Measurements from ENCODE around the gene SIPA1. TPM values are rescaled to one million over a fixed set of nuclear protein-coding genes. Genes with fewer than 3 reads are reported as not detected.

The SIPA1 gene
- total and polyA plus RNA-seq, 2 of the 13 experiments (the other 11 are each of a cell fraction or from before 2014, with no cell fraction given), result 5.8 to 7.7 TPM

GRCh38 chr11:65662799-65663638, 25.1 kb downstream of the SIPA1 start, which contains the start of gene RELA (continued):
- TF ChIP-seq, protein P1, sequence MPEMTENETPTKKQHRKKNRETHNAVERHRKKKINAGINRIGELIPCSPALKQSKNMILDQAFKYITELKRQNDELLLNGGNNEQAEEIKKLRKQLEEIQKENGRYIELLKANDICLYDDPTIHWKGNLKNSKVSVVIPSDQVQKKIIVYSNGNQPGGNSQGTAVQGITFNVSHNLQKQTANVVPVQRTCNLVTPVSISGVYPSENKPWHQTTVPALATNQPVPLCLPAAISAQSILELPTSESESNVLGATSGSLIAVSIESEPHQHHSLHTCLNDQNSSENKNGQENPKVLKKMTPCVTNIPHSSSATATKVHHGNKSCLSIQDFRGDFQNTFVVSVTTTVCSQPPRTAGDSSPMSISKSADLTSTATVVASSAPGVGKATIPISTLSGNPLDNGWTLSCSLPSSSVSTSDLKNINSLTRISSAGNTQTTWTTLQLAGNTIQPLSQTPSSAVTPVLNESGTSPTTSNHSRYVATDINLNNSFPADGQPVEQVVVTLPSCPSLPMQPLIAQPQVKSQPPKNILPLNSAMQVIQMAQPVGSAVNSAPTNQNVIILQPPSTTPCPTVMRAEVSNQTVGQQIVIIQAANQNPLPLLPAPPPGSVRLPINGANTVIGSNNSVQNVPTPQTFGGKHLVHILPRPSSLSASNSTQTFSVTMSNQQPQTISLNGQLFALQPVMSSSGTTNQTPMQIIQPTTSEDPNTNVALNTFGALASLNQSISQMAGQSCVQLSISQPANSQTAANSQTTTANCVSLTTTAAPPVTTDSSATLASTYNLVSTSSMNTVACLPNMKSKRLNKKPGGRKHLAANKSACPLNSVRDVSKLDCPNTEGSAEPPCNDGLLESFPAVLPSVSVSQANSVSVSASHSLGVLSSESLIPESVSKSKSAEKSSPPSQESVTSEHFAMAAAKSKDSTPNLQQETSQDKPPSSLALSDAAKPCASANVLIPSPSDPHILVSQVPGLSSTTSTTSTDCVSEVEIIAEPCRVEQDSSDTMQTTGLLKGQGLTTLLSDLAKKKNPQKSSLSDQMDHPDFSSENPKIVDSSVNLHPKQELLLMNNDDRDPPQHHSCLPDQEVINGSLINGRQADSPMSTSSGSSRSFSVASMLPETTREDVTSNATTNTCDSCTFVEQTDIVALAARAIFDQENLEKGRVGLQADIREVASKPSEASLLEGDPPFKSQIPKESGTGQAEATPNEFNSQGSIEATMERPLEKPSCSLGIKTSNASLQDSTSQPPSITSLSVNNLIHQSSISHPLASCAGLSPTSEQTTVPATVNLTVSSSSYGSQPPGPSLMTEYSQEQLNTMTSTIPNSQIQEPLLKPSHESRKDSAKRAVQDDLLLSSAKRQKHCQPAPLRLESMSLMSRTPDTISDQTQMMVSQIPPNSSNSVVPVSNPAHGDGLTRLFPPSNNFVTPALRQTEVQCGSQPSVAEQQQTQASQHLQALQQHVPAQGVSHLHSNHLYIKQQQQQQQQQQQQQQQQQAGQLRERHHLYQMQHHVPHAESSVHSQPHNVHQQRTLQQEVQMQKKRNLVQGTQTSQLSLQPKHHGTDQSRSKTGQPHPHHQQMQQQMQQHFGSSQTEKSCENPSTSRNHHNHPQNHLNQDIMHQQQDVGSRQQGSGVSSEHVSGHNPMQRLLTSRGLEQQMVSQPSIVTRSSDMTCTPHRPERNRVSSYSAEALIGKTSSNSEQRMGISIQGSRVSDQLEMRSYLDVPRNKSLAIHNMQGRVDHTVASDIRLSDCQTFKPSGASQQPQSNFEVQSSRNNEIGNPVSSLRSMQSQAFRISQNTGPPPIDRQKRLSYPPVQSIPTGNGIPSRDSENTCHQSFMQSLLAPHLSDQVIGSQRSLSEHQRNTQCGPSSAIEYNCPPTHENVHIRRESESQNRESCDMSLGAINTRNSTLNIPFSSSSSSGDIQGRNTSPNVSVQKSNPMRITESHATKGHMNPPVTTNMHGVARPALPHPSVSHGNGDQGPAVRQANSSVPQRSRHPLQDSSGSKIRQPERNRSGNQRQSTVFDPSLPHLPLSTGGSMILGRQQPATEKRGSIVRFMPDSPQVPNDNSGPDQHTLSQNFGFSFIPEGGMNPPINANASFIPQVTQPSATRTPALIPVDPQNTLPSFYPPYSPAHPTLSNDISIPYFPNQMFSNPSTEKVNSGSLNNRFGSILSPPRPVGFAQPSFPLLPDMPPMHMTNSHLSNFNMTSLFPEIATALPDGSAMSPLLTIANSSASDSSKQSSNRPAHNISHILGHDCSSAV (CRISPR knock-in tag; IDR thresholded peaks at IDR 0.05; ENCODE audit: borderline replicate concordance), result no peak
- TF ChIP-seq KLF9 (CRISPR knock-in tag; IDR thresholded peaks at IDR 0.05; ENCODE audit: low read depth) (no peak; the same call in 1 of the 2 replicates), ZNF530 (CRISPR knock-in tag; IDR thresholded peaks at IDR 0.05; ENCODE audit: low read depth) (no peak), ZNF570 (CRISPR knock-in tag; IDR thresholded peaks at IDR 0.05; ENCODE audit: borderline replicate concordance) (no peak), ZNF251 (CRISPR knock-in tag; IDR thresholded peaks at IDR 0.05) (no peak), CBX5 (CRISPR knock-in tag; IDR thresholded peaks at IDR 0.05; ENCODE audit: borderline replicate concordance) (no peak), ZKSCAN8 (CRISPR knock-in tag; IDR thresholded peaks at IDR 0.05; ENCODE audit: borderline replicate concordance) (no peak), KDM4B (CRISPR knock-in tag; IDR thresholded peaks at IDR 0.05) (no peak), ZNF713 (CRISPR knock-in tag; IDR thresholded peaks at IDR 0.05) (0 out of 2 replicates have a peak, but pooled peaks have one; percentile 4), CCDC6 (CRISPR knock-in tag; IDR thresholded peaks at IDR 0.05) (no peak), ZFP37 (CRISPR knock-in tag; IDR thresholded peaks at IDR 0.05; ENCODE audit: borderline replicate concordance) (peak; percentile 23; the same call in 1 of the 2 replicates), ZSCAN25 (CRISPR knock-in tag; IDR thresholded peaks at IDR 0.05) (no peak), JUND (CRISPR knock-in tag; IDR thresholded peaks at IDR 0.05) (0 out of 2 replicates have a peak, but pooled peaks have one; percentile 14), ZNF615 (CRISPR knock-in tag; IDR thresholded peaks at IDR 0.05; ENCODE audit: borderline replicate concordance) (no peak), TEAD3 (CRISPR knock-in tag; optimal IDR thresholded peaks at IDR 0.05; ENCODE audit: borderline replicate concordance) (no peak), PLSCR1 (CRISPR knock-in tag; IDR thresholded peaks at IDR 0.05; ENCODE audit: borderline replicate concordance) (no peak), ZNF138 (CRISPR knock-in tag; IDR thresholded peaks at IDR 0.05; ENCODE audit: low read depth) (no peak)
- TF ChIP-seq, protein P2, sequence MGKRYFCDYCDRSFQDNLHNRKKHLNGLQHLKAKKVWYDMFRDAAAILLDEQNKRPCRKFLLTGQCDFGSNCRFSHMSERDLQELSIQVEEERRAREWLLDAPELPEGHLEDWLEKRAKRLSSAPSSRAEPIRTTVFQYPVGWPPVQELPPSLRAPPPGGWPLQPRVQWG (CRISPR knock-in tag; IDR thresholded peaks at IDR 0.05; ENCODE audit: borderline replicate concordance, low read depth), result no peak
- TF ChIP-seq, protein P3, sequence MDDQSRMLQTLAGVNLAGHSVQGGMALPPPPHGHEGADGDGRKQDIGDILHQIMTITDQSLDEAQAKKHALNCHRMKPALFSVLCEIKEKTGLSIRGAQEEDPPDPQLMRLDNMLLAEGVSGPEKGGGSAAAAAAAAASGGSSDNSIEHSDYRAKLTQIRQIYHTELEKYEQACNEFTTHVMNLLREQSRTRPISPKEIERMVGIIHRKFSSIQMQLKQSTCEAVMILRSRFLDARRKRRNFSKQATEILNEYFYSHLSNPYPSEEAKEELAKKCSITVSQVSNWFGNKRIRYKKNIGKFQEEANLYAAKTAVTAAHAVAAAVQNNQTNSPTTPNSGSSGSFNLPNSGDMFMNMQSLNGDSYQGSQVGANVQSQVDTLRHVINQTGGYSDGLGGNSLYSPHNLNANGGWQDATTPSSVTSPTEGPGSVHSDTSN (CRISPR knock-in tag; IDR thresholded peaks at IDR 0.05; ENCODE audit: borderline replicate concordance), result no peak
